Stimulated activated CD8-positive, alpha-beta memory T cell treated with anti-CD3 and anti-CD28 coated beads, Interleukin-15, amount 100 ng/mL, for 4 hours (primary cell): ENCODE data around the gene SMARCAL1.

Source experiments
- DNase-seq, 2 donors: peaks; one replicate each; pipeline ENCODE4 v3.0.0-alpha.2; 2020; ENCODE audit warnings: low read depth in 2 of 2

Gene SMARCAL1

DNA sequence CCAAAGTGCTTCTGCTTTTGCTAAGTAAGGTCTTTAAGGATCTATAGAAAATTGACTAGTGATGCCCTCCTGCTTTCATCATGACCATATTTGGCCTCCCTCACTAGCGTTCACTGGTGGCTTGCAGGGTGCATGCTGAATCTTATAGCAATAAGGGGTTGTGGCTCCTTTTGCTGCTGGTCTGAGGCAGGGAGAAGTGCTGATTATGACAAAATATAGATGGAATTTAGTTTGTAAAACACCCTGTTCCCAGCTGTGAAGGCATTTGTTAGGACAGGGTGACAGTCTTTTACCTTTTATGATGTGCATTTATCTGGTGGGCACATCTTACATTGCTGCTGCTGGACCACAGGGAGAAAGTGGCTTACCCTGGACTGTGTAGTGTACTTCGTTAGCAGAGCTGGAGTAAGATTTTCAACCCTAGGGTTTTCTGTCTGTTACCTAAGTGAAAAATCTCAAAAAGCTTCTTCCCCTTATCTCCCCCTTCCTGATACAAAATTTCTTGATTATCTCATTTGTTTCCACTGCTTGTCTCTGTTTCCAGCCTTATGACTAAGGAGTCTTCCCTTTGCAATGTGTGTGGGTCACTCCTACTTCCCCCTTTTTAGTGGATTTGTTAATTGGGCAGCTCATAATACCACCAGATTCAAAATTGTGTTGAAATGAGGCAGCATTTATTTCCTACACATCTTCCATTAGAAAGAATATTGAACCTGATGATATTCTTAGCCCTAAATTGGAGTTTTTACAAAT lies 65.2 kb downstream of the SMARCAL1 start:
- no peak for DNase-seq

DNA sequence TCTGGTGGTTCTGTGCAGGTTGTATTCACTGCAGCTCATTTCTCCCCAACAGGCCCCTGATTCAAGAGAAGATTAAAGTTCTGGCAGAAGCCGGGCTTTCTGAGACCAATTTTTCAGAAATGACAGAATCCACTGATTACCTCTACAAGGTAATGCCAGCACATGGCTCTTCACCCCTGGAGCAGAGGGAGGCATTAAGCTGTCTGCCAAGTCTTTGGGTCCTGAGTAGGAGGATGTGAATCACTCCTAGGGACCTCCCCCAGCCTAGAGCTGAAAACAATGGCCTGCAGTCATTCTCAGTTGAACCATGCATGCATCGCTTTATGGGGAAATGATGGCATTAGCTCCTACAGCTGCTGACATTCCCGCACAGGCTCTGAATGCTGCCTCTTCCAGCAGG lies 65.9 kb downstream of the SMARCAL1 start:
- no peak for DNase-seq

DNA sequence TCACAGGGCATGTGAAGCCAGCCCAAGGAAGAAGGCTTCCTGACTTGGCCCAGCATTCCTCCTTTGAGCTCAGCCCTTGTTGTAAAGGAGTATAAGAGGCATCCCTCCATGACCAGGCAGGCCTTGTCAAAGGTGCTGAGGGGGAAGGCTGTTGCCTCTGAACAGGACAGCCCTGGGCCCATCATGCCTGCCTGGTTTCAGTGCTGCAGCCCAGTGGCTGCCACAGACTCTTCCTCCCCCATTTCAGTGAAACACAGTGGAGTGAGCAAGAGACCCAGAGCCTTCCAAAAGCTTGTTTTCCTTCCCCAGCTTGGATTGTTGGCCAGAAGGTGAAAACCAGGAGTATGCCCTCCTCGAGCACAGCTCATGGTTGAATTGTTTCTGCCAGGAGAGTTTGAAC lies 66.5 kb downstream of the SMARCAL1 start:
- no peak for DNase-seq

DNA sequence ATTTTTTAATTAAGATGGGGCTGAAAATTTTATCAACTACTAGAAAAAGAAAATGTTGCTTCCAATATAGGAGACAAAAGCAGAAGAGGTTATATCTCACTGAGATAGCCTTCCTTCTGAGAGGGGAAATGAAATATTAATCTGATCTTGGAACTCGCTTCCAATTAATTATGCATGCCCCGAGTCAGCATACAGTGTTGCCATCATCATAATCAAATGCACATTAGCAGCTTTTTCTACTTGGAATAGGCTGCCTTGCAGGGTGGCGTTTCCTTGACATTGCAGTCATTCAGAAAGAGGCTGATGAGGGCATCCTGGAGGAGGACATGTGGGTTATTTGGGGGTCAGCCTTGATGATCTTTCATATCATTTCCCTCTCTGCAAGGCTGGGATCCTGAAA lies 67.9 kb downstream of the SMARCAL1 start:
- DNase-seq: no peak

DNA sequence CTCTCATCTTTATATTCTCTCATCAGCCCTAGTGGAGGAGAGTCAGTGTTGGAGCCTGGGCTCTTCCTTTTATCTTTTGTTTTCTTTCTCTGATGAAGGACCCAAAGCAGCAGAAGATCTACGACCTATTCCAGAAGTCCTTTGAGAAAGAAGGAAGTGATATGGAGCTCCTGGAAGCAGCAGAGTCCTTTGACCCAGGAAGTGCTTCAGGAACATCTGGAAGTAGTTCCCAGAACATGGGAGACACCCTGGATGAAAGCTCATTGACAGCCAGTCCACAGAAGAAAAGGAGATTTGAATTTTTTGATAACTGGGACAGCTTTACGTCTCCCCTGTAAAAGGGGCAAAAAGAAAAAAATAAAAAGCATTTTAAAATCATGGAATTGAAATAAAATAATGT lies 70.4 kb downstream of the SMARCAL1 start:
- DNase-seq: no peak

DNA sequence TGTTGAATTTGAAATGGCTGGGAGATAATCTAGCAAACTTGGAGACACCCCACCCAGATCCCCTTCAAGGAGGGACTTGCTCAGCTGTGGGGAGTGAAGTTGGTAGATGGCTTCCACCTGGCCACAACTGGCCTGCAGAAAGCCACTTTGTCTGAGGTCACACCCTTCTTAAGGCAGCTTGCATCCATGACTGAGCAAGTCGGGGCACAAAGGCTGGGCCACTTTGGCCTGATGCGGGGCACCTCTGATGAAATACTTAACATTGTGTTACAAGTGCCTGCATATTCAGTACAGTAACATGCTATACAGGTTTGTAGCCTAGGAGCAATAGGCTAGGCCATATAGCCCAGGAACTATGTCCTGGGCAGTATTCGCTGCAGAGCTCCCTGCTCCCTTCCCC lies 73.0 kb downstream of the SMARCAL1 start:
- no peak for DNase-seq

DNA sequence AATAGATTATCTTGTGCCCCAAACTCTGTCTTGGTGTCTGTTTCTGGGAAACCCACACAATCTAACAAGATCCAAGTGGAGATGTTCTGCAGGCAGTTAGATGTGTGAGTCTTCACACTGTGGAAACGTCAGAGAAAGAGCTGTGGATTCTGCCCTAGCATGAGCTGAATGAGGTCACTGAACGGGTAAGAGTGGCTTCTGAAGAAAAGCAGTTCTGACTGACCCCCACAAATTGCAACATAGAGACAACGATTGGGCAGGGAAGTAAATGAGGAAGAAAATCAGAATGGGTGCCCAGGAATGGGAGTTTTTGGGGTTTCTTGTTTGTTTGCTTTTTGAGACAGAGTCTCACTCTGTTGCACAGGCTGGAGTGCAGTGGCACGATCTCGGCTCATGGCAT lies 73.5 kb downstream of the SMARCAL1 start:
- DNase-seq: no peak

DNA sequence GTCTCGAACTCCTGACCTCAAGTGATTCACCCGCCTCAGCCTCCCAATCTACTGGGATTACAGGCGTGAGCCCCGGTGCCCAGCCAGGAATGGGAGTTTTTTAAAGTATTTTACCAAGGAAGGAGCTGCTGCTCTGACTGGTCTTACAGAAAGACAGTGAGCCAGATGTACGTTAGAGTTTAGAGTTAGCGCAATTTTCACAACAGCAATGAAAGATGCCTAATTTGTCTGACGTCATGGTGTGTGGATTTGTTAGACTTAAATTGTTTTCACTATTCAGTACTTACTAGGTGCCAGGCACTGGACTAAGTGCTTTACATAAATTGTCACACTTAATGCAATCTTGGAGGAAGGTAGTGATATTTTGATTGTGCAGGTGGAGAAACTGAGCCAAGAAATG lies 74.0 kb downstream of the SMARCAL1 start:
- no peak for DNase-seq

DNA sequence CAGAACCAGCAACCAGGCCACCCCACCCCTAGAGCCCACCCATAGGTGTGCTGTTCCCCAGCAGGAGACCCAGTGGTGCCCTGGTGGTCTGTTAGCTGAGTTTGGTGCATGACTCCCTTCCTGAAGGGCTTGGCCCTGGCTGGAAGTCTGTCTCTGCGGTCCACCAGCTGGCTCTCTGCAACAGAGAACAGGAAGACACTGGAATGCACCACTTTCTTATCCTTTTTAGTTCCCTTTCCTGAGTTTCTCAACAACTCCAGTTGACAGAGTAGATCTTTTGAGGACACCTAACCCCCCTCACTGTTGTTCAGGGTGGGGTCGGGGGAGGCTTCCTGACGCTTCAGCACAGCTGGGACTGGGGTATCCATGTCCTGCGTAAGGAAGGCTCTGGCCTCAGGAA lies 74.4 kb downstream of the SMARCAL1 start:
- DNase-seq: no peak

DNA sequence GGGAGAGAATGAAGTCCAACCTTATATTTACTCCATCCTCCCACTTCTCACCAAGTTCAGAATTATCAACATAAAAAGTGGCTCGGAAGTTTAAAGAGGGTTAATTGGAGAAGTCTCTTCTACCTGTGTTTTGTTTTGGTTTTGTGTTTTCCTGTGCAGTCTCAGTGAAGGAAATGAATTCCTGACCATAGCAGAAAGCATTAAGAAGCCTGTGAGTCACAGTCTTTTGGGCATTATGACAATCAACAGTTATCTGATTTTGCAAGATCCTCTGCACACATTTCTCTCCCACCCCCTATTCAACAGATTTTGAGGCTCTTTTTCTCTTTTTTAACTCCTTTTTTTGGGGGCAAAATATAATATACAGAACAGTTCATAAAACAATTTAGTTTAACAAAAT lies 77.8 kb downstream of the SMARCAL1 start:
- DNase-seq: no peak

DNA sequence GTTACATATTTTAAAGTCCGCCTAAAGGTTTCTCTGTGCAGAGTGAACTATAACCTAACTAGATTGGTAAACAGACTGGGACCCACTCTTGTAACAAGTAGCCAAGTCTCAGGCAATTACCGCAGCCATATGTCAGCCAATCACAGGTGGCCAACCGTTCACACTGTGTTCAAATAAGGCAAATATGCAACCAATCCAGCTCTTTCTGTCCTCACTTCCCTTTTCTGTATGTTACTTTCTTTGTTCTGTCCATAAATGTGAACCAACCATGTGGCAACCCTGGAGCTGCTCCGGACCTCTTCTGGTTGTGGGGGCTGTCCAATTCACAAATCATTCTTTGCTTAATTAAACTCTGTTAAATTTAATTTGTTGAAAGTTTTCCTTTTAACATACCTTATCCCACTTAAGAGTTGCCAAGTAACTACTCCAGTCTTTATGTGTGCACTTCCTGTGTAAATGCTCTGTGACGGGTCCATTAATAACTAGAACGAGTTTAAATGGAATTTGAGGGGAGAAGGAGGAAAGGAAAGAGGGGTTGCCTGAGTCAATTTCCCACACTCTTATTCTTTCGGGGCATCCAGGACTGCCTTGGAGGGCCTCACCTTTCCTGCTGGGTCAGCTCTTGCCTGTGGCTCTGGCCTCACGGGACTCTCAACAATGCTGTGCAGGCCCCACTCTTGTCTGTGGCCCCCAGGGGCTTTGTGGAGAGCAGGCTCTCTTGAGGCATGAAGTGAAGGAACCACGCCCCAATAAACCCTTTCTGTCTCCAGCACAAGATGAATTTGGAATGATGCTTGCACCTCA lies 79.7 kb downstream of the SMARCAL1 start:
- no peak for DNase-seq

DNA sequence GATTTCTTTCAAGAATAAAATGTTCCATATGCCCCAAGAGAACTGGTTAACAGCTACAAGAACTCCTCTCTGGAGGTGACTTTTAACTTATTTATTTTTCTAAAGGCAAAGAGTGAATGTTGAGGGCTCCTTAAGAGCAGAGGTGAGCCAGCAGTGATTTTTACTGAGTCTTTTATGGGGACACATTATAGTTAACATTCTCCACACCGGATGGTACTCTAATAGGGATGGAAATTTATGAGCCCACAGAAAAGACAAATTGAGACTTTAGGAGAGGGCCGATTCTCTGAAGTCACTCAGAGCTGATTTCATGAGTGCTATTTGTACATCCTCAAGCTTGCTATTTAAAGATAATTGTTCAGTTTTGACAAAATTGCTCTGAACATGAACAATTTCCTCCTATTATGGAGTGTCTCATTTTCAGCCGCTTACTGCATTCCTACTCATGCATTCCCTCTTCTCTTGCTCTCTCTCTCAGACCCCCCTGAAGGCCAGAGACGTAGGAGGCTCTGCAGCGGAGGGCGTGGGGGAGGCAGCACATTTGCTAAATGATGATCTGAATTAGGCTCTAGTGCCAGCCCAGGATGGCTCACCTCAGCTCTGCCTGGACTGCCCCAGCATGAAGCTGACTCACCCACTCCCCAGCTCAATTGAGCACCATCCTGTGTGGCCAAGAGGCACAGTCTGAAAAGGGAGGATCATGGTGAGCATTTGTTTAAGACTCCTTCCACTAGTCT lies 80.5 kb downstream of the SMARCAL1 start:
- DNase-seq: no peak

DNA sequence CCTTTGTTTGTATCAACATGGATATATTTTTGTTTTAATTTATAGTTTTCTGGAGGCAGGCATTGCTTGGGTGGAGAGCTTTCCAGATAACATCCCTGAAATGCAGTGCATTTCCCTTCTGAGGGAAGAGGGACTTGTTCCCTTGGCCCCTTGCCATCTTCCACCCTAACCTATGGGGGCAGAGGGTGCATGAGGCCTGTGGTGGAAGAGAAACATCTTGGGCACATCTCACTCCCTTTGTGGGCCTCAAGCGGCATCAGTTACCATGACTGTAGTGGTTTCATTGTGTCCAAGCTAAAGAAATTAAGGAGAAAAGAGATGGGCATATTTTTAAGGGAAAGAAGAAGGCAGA lies 81.0 kb downstream of the SMARCAL1 start:
- DNase-seq: no peak

DNA sequence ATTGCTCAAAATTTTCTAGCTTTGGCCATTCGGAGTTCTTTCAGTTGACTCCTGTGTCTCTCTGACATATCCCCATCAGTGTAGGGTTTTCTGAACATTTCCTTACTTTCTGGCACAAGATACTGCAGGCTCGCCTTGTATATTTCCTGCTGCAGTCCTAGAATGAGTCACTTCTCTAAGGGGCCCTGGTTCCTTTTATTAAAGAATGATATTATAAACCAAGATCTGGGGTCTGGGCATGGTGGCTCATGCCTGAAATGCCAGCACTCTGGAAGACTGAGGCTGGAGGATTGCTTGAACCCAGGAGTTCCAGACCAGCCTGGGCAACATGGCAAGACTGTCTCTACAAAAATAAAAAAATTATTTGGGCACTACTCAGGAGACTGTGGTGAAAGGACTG lies 83.4 kb downstream of the SMARCAL1 start:
- no peak for DNase-seq

DNA sequence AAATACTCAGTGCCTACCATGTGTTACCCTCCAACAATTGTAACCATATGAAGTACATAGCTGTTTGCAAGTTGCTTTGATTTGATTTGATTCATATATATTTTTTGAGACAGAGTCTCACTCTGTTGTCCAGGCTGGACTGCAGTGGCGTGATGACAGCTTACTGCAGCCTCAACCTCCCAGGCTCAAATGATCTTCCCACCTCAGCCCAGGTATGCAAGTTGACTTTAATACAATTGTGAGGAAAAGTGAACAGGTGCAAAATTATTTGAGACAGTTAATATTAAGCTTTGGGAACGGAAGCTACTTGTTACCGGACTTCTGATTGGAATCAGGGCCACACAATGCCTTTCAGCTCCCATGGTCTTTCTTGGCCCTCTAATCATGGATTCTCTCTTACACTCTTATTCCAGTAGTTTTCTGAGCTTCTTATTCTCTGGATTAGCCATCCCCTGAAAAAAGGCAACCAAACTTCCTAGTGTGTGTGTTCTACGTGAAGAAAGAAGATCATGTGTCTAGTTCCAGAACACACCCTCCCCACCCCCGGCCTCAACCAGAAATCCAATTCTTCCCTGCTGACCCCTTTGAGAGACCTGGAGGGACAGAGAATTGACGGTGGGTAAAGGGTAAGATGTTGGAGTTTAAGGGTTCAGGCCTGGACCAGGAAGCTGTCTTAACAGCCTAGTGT lies 85.2 kb downstream of the SMARCAL1 start:
- DNase-seq: no peak

DNA sequence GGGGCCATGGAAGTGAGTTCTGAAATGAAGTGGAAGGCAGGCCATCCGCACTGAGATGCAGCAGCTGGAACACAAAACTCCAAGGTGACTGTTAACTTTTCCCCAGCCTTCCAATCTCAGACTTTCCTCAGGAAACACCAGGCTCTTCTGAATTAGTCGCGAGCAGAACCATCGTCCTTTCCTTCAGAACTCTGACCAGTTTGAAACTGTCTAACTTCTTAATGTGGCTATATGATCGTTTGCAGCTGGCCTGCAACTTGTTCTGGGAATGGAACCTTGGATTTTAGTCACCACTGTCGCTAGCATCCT lies 85.7 kb downstream of the SMARCAL1 start:
- DNase-seq: no peak

DNA sequence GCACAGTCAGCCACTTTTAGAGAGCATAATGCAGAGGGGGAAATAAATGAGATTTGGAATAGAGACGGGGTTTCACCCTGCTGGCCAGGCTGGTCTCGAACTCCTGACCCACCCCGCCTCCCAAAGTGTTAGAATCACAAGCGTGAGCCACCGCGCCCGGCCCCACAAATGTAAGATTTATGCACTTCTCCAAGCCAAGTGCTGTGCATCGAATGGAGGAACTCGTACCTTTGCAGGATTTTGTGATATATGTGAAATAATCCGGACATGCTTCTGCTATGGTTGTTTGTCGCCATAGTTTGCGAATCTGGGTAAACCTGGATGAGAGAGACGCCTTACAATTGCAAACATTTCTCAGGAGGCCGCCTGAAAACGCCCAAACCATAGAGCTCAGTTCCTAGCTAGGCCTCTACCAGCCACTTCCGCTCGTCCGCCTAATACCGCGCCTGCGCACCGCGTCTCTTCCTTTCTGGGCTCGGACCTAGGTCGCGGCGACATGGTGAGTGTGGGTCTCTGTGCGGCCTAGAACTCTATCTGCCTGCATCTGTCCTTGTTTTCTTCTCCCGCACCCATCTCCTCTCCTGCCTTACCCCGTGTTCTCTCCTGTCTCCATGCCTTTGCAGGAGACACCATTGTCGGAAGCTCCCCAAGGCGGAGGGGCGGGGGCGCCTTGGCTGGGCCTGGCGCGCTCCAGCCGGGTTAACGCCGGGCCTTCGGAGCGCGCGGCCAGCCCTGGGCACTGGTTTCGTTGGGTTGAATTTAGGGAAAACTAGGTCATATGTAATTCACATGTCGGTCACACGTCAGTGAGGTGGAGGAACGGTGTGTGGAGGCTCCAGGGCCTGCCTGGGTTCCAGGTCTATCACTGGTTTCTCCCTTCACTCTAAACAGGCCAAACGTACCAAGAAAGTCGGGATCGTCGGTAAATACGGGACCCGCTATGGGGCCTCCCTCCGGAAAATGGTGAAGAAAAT lies 86.4 kb downstream of the SMARCAL1 start, which contains the start of gene RPL37A:
TSS of gene RPL37A (plus strand) at position 466 of the 974 bp plus-strand sequence. CDS start at position 497, 31 bp downstream.
- DNase-seq: peak; percentile 74 to 83

DNA sequence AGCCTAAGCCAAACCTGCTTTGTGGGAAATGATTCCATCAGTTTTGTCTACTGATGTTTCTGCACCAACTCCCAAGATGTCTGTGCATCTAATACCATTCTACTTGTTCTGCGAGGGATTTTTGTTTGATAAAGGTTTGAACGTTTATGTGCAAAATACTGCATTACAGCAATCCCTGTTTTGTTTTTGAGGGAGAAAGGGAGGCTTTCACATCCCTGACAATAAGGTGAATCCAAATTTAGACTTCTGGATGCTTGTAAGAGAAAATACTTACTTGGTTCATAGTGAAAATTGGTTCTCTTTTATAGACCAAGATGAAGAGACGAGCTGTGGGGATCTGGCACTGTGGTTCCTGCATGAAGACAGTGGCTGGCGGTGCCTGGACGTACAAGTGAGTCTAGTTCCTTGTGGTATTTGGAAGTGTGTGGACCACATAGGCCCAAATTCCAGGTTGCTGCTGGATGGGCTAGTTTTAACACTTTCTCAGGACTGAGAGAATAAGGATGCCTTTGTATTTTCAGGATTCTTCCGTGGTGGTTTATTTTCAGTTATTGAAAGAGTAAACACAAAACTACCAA lies 87.4 kb downstream of the SMARCAL1 start:
- DNase-seq: no peak

DNA sequence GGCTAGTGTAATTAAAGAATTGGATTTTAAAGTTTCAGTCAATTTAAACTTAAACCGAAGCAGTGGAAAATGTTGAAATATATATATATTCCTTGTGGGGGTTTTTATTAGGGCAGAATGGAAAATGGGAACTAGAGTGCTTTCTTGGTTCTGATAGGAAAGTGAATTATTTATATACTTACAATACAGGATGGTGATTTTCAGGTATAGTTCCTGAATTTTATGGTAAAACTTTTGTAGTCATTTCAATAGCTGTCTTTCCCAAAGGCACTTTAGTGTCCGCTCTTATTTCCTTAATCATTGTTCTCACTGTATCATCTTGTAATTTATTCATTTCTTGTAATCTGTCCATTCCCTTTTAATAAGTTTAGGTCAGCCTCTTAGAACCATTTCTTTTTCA lies 88.3 kb downstream of the SMARCAL1 start:
- DNase-seq: no peak

DNA sequence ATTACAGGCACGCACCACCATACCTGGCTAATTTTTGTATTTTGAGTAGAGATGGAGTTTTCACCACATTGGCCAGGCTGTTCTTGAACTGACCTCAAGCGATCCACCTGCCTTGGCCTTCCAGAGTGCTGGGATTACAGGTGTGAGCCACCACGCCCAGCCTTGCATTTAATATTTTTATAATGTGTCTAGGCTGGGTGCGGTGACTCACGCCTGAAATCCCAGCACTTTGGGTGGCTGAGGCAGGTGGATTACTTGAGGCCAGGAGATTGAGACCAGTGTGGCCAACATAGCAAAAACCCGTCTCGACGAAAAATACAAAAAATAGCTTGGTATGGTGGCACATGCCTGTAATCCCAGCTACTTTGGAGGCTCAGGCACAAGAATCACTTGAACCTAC lies 89.6 kb downstream of the SMARCAL1 start:
- no peak for DNase-seq
